Right forelimb (tissue), 1 donor: ENCODE data around the gene SPOCK1.
A peak's percentile ranks its signal among the peaks of the same experiment; 100 is the strongest.

Experiments used
- DNase-seq: peaks from one replicate; pipeline ENCODE4 v3.0.0-alpha.2; 2018

Gene SPOCK1

DNA sequence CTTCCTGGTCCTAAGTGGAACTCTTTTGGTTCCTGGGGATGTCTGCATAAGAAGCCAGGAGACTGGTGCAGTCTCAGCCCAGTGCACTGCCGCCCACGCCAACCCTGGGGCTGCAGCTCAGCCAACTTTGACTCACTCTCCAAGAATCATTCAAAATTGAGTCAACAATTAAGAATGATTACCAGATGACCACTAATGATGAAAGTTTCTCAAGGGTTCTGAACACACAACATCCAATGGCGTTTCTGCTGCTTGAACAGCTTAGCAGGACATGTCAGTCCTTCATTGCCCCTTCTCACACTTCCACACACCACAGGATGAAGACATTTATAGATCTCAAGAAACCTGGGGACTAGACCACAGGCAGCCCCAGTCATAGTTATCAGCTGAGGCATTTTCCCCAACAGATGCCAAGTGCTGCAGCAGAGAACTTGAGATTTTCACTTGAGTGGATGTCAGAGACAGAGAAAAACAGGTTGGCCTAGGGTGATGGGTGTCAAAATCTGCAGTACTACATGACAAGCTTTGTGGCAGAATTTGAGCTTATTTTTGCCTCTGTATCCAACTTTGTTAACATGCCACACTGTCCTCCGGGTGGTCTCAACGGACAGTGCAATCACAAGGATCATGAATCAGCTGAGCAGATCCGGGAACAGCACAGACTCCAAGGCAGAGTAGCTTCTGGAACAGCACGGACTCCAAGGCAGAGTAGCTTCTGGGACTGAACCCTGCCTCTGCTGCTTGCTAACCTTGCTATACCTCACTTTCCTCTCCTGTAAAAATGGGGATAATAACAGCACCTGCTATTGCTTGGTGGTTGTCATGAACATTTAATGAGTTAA is 356.1 kb downstream of the SPOCK1 start:
- DNase-seq: no peak

DNA sequence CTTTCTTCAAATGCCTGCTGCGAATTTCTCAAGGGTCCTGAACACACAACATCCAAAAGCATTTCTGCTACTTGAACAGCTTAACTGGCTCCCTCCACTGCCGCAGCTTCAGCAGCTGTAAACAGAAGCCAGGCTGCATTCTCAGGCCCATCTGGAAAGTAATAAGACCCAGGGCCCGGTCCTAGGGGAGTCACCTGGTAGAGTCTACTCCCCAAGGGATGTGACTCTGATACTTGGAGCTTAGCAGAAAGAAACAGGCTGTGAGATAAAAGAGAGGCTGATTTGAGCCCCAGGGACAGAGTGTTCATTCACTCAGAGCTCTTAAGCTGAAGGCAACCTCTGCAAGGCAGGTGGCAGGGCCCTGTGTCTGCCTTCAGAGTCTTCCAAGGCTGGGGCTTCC is 356.8 kb downstream of the SPOCK1 start:
- no peak for DNase-seq

- DNase-seq: no peak
Measured at GRCh38 chr5:137141779-137142178, 357.3 kb downstream of the SPOCK1 start.

DNA sequence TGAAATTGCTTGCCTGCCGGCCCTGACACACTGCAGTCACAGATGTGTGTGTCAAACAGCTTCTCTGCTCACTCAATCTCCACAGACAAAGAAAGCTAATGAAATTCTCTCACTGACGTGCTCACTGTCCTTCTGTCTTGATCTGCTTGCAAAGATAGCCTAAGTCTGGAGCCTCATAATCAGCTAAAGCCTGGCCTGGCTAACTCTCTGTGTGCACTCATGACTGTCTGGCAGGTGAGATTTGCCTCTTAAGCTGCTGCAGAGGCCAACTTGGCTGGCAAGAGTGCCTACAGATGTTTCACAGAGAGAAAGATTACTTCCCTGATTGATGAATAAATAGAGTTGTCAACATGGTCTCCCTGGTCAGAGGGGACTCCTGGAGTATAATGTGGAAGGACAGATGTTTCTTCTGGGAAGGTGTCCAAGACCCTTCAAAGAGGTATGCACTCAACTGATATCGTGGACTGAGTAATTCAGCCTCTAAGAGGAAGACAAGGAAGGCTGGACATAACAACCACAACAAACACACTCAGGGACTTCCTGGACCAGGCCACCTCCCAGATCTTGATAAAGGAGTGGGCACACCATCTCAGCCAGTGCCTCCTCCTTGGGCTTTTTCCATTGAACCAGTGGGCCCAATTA is 362.0 kb downstream of the SPOCK1 start:
- no peak for DNase-seq

- DNase-seq: no peak
Measured at GRCh38 chr5:137134920-137135532, 364.1 kb downstream of the SPOCK1 start.

- no peak for DNase-seq
Measured at GRCh38 chr5:137129886-137130680, 369.0 kb downstream of the SPOCK1 start.

DNA sequence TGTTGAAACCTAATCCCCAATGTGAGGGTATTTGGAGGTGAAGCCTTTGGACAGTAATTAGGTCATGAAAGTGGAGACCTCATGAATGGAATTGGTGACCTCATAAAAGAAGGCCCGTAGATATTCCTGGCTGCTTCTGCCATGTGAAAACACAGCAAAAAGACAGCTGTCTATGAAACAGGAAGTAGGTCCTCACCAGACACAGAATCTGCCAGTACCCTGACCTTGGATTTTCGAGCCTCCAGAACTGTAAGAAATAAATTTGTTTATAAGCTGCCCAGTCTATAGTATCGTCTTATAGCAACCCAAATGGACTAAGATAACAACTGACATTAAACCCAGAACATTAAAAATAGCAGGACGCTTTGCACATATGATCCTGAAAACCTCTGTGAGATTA is 371.1 kb downstream of the SPOCK1 start:
- DNase-seq: no peak

GRCh38 chr5:137126829-137127228 is 372.3 kb downstream of the SPOCK1 start:
- DNase-seq: no peak

GRCh38 chr5:137122558-137122957 is 376.6 kb downstream of the SPOCK1 start:
- DNase-seq: no peak

- no peak for DNase-seq
Measured at GRCh38 chr5:137122075-137122474, 377.1 kb downstream of the SPOCK1 start.

DNA sequence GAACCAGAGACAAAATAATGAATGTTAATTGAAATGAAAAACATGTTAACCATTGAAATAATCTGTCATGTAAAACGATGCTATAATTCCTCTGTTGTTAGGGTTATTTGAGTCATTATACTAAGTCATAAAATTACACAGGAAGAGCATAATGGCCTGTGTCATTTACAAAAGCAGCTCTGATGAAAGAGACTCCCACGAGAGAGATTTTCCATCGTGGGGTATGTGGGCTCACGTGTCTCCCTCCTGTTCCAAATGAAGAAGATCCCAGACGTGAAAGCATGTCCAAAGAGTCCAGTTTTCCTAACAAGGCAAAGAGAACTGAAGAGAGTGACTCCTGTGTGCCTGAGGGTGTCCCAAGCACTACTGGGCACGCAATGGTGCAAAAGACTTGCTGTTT is 379.8 kb downstream of the SPOCK1 start:
- DNase-seq: no peak

- no peak for DNase-seq
Measured at GRCh38 chr5:137118629-137119028, 380.5 kb downstream of the SPOCK1 start.

- no peak for DNase-seq
Measured at GRCh38 chr5:137115152-137115551, 384.0 kb downstream of the SPOCK1 start.

DNA sequence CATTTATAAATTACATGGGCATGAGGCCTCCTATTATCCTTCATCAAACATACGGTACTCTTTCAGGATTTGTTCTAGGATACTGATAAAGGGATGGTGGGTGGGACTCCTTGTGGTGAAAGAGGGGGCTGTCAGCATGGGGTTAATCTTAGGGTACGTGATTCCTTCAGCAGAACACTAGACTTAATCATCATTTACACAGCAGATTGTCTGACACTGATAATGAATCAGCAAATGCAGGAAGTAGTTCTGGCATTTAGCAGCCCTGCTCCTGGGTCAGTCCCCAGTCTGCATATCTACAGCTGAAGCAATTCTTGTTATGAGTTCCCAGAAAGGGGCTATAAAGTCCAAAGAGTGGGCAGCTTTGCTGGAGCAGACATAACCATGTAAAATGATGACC is 384.6 kb downstream of the SPOCK1 start:
- no peak for DNase-seq

DNA sequence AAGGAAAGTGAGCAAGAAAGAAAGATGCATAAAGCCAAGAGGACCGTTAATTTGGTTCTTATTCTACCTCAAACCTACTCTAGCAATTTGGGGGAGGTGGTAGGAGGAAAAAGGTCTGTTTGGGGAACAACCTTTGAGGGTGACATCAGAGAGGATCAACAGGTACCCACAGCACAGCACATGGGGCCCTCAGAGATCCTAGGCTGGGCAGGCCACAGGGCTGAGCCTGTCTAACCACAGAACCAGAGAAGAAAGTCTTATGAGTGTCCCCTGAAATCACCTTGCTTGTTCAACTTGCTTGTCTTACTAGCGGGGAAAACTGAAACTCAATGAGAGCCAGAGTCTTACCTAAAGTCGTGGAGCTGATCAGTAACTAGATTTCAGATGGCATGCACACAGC is 385.2 kb downstream of the SPOCK1 start:
- DNase-seq: no peak

GRCh38 chr5:137113161-137113560 is 386.0 kb downstream of the SPOCK1 start:
- DNase-seq: no peak

DNA sequence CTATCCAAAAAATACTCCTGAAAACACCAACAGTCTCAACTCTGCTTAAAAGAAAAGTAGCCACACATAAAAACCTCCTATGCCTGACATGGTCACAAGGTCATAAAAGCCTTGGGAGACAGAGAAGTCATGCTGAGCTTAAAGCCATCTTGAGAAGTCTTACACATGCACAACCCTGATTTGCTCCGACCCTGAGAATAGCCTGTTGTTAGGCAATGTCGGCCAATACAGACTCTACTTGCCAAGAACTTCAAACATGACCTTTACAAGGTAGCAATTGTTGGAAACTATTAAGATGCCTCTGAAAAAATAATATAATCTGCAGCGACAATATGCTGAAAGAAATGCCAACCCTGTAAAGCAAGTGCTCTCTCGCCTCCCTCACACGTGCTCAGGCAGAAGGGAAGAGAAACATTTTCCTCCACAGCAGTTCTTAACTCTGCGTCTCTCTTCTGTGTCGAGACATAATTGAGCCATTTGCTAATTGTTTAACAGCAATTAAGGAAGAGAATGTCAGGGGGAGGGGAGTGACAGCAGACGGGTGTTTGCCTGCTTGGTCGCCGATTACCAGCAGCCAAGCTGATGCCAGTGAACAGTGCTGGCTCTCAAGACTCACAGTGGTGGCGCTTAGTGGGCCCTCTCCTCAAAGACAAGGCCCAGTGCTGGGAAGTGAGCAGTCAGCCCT is 393.6 kb downstream of the SPOCK1 start:
- DNase-seq: no peak

DNA sequence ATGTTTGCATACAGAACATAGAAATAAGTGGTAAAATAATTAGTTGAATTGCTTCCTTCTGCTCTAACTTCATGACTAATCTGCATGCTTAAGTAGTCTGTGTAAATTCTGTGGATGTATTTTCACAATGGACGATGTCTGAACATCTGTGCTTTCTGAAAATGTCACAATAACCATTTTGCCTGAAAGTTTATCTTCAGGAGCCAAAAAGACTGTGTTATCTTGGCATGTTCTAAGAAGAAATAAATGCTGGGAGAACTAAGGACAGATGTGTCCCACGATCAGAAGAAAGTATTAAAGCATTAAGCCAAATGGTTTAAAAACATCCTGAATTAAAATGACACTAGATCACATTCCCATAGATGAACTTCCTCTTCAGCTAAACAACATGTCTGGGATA is 397.6 kb downstream of the SPOCK1 start:
- no peak for DNase-seq

DNA sequence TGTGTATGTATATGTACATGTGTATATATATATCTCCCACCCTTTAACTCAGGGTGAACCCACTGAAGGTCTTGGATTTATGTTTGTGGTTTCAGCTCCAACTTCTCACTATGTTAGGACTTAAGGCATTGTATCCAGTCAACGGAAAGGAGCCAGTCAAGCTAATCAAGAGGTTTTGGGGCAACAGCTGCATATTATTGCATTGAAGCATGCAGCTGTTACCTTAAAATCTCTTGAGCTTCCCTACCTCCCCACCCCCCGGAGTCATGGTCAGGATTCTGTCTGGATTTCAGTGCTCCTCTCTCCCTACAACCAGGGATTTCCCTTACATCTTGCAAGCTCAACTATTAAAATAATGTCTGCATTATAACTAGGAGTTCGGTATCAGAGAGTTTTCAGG is 399.5 kb downstream of the SPOCK1 start:
- no peak for DNase-seq

DNA sequence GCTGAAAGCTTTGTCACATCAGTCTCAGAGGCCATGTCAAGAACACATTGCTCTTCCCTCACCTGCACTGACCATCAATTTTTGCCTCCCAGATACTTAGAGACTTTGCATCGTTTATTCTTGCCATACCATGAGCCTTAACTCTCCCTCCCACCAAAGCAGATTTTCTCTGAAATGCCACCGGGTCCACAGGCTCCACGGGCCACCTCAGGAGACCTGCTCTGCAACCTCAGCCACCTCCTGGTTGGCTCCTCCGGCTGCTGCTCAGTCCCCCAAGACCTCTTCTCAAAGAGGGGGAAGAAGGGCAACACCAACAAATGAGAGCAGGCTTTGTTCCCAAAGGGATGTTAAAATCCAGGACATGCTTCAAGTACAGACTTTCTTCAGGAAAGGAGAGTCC is 400.5 kb downstream of the SPOCK1 start:
- peak; percentile 15 for DNase-seq

GRCh38 chr5:137098238-137098637 is 400.9 kb downstream of the SPOCK1 start:
- DNase-seq: peak; percentile 11

DNA sequence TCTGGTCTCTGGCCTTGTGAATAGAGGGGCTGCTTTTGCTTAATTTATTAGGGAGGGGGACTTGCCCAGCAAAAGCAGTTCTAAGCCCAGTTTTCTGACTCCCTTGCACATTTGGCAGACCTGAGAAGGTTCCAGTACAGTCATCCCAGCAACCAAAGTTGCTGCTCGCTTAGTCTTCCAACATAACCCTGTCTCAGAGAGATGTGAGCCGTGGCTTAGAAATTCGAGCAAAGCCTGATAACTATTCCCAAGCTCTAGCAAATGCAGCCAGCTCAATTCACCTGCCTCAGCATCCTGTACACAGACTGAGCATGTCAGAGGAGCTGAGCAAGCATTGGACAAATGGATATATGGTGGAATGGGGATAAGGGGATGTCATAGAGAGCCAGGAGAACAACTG is 401.9 kb downstream of the SPOCK1 start:
- DNase-seq: no peak
